Endodermal cell (in vitro differentiated cells): Measurements from ENCODE around the gene PTPN1. TPM values are rescaled to one million over a fixed set of nuclear protein-coding genes. Genes with fewer than 3 reads are reported as not detected.

Source experiments
- DNase-seq: peaks from one replicate; pipeline ENCODE4 v3.0.0-alpha.2; 2017
- H3K27ac ChIP-seq: 2 replicates; pipeline ENCODE4 v1.5.1; 2013; ENCODE audit warnings: mild to moderate bottlenecking, low read depth, low read length, moderate library complexity
- H3K27me3 ChIP-seq: 2 replicates; pipeline ENCODE4 v1.6.1; 2013; ENCODE audit warnings: mild to moderate bottlenecking, low read length, moderate library complexity; ENCODE audit not compliant: insufficient read depth, control insufficient read depth, poor library complexity, severe bottlenecking
- H3K36me3 ChIP-seq: 2 replicates; pipeline ENCODE4 v1.7.0; 2013; ENCODE audit warnings: mild to moderate bottlenecking, low read length, moderate library complexity; ENCODE audit not compliant: control insufficient read depth, insufficient read depth
- H3K4me1 ChIP-seq: one replicate; pipeline ENCODE4 v1.7.0; 2013; ENCODE audit warnings: low read length; ENCODE audit not compliant: control insufficient read depth, insufficient read depth
- H3K4me3 ChIP-seq: 2 replicates; pipeline ENCODE4 v1.5.1; 2013; ENCODE audit warnings: mild to moderate bottlenecking, low read length, moderate library complexity
- H3K9ac ChIP-seq: 2 replicates; pipeline ENCODE4 v1.6.1; 2013; ENCODE audit warnings: mild to moderate bottlenecking, low read length, moderate library complexity; ENCODE audit not compliant: poor library complexity, severe bottlenecking; ENCODE audit errors: extremely low read depth
- H3K9me3 ChIP-seq: 2 replicates; pipeline ENCODE4 v1.6.1; 2013; ENCODE audit warnings: mild to moderate bottlenecking, low read length, moderate library complexity; ENCODE audit not compliant: control insufficient read depth
- H3K27ac Mint-ChIP-seq: 2 replicates; pipeline ENCODE4 v1.8.0; 2020; ENCODE audit warnings: mixed read lengths
- H3K27me3 Mint-ChIP-seq: 2 replicates; pipeline ENCODE4 v1.8.0; 2021; ENCODE audit warnings: mild to moderate bottlenecking, mixed read lengths; ENCODE audit not compliant: insufficient read depth
- H3K36me3 Mint-ChIP-seq: 2 replicates; pipeline ENCODE4 v1.8.0; 2020; ENCODE audit warnings: low read depth, mixed read lengths
- H3K4me1 Mint-ChIP-seq: 2 replicates; pipeline ENCODE4 v1.8.0; 2020; ENCODE audit warnings: mixed read lengths
- H3K4me3 Mint-ChIP-seq: 2 replicates; pipeline ENCODE4 v1.8.0; 2020; ENCODE audit warnings: mild to moderate bottlenecking, moderate library complexity, mixed read lengths
- H3K9me3 Mint-ChIP-seq: 2 replicates; pipeline ENCODE4 v1.8.0; 2020; ENCODE audit warnings: mild to moderate bottlenecking, mixed read lengths
- CTCF ChIP-seq: fragments of 200-600 bp; sonication (generic); conservative IDR thresholded peaks from 2 replicates; pipeline ENCODE4 v1.5.0; 2021; ENCODE audit warnings: antibody characterized with exemption, mild to moderate bottlenecking
- WGBS, 2 experiments: methylation state at CpG; one replicate each; pipeline versions ENCODE4 v1.1.5 to v1.1.7; 2013; ENCODE audit warnings: missing lambda C conversion rate in 2 of 2, mixed read lengths in 1 of 2; ENCODE audit not compliant: insufficient coverage in 1 of 2, insufficient read length in 1 of 2; 5-methylcytosine and 5-hydroxymethylcytosine counted together
- total RNA-seq, 2 donors: library from RNA; stranded (reverse); fragmentation: NEBNext Ultra II Directional in 1 of 2; extraction: Animal tissue kit (Norgen Biotek cat#: 25700) in 1 of 2; gene quantifications; 2 replicates in 1 of 2; 3 replicates in 1 of 2; pipeline ENCODE4 v1.2.1, GENCODE V29; 2021

Gene PTPN1
- total RNA-seq, 2 donors from 2014 or later: 25.4 to 28.7 TPM

- Histone ChIP-seq H3K27ac (no peak overlapping the region), H3K27me3 (no peaks in the 10 kb centered on the region), H3K4me1 (no peaks in the 10 kb centered on the region), H3K36me3 (peaks cover 7% of the 10 kb centered on the region), H3K4me3 (no peak overlapping the region), H3K9ac (no peak overlapping the region), H3K9me3 (no peaks in the 10 kb centered on the region)
- H3K4me1 Mint-ChIP-seq: peaks cover 4% of the 10 kb centered on the region
- H3K36me3 Mint-ChIP-seq: peaks cover 4% of the 10 kb centered on the region
- H3K27me3 Mint-ChIP-seq: no peaks in the 10 kb centered on the region
- no peaks in the 10 kb centered on the region for H3K9me3 Mint-ChIP-seq
- H3K4me3 Mint-ChIP-seq: no peak overlapping the region
- no peak for TF ChIP-seq CTCF
- no peak for DNase-seq
- H3K27ac Mint-ChIP-seq: no peak overlapping the region
- 88 to 91% methylated on average over 4 to 7 of the region's 7 CpGs for WGBS, 2 experiments
Measured at GRCh38 chr20:50521221-50522052, 11.3 kb downstream of the PTPN1 start.

GRCh38 chr20:50522053-50522674, 12.0 kb downstream of the PTPN1 start:
- H3K4me1 Mint-ChIP-seq: peaks cover 4% of the 10 kb centered on the region
- no peak for TF ChIP-seq CTCF
- Histone ChIP-seq H3K4me3 (no peak overlapping the region), H3K9ac (no peak overlapping the region), H3K4me1 (no peaks in the 10 kb centered on the region), H3K36me3 (peaks cover 7% of the 10 kb centered on the region), H3K9me3 (no peaks in the 10 kb centered on the region), H3K27ac (no peak overlapping the region), H3K27me3 (no peaks in the 10 kb centered on the region)
- H3K27me3 Mint-ChIP-seq: no peaks in the 10 kb centered on the region
- no peak overlapping the region for H3K4me3 Mint-ChIP-seq
- no peak overlapping the region for H3K27ac Mint-ChIP-seq
- H3K36me3 Mint-ChIP-seq: peaks cover 4% of the 10 kb centered on the region
- DNase-seq: no peak
- no peaks in the 10 kb centered on the region for H3K9me3 Mint-ChIP-seq
- 95 to 100% methylated on average over 3 of the region's 3 CpGs for WGBS, 2 experiments

- no peak overlapping the region for H3K27ac Mint-ChIP-seq
- no peak overlapping the region for H3K4me3 ChIP-seq
- H3K9ac ChIP-seq: no peak overlapping the region
- H3K27ac ChIP-seq: no peak overlapping the region
- no peaks in the 10 kb centered on the region for H3K9me3 ChIP-seq
- no peak for DNase-seq
- 96 to 100% methylated on average over 3 of the region's 3 CpGs for WGBS, 2 experiments
- no peak overlapping the region for H3K4me3 Mint-ChIP-seq
- H3K36me3 Mint-ChIP-seq: peaks cover 4% of the 10 kb centered on the region
- TF ChIP-seq CTCF: no peak
- H3K9me3 Mint-ChIP-seq: no peaks in the 10 kb centered on the region
- H3K27me3 ChIP-seq: no peaks in the 10 kb centered on the region
- peaks cover under 1% of the 10 kb centered on the region for H3K4me1 Mint-ChIP-seq
- H3K4me1 ChIP-seq: no peaks in the 10 kb centered on the region
- H3K36me3 ChIP-seq: peaks cover 7% of the 10 kb centered on the region
- H3K27me3 Mint-ChIP-seq: no peaks in the 10 kb centered on the region
Measured at GRCh38 chr20:50523552-50524167, 13.5 kb downstream of the PTPN1 start.
